Heart right ventricle (tissue), 16 donors: ENCODE results near the gene ERP29. TPM values are rescaled to one million over a fixed set of nuclear protein-coding genes. Genes with fewer than 3 reads are reported as not detected.
"Not testable (repeated sequence)": the region's sequence is repeated elsewhere in the genome, so short reads cannot be mapped to it uniquely, and the experiment has no call there.

Experiments
- ATAC-seq, 8 donors: fragments of 200-7000 bp; cut with Tn5 transposase; one replicate each; pipeline ENCODE4 v1.9.1; 2020; ENCODE audit warnings: mild to moderate bottlenecking in 8 of 8, moderate library complexity in 8 of 8, moderate number of reproducible peaks in 1 of 8
- DNase-seq, 2 donors: peaks; one replicate each; pipeline ENCODE4 v3.0.0-alpha.2; 2020
- H3K27ac ChIP-seq, 10 donors: fragments of 200-600 bp; sonication (generic) in 2 of 10; one replicate each; pipeline versions ENCODE4 v1.5.0 to v1.8.0; 2020 to 2022; ENCODE audit warnings: mild to moderate bottlenecking in 3 of 10
- H3K27me3 ChIP-seq, 7 donors: fragments of 200-600 bp; one replicate each; pipeline ENCODE4 v1.8.0; 2021 to 2022; ENCODE audit warnings: mild to moderate bottlenecking in 2 of 7
- H3K36me3 ChIP-seq, 9 donors: fragments of 200-600 bp; sonication (generic) in 1 of 9; one replicate each; pipeline versions ENCODE4 v1.5.0 to v1.8.0; 2020 to 2022; ENCODE audit warnings: mild to moderate bottlenecking in 2 of 9
- H3K4me1 ChIP-seq, 9 donors: fragments of 200-600 bp; sonication (generic) in 1 of 9; one replicate each; pipeline versions ENCODE4 v1.5.0 to v1.8.0; 2020 to 2022; ENCODE audit warnings: mild to moderate bottlenecking in 4 of 9
- H3K4me3 ChIP-seq, 10 donors: fragments of 200-600 bp; sonication (generic) in 2 of 10; one replicate each; pipeline versions ENCODE4 v1.5.0 to v1.8.0; 2020 to 2022; ENCODE audit warnings: mild to moderate bottlenecking in 7 of 10, moderate library complexity in 2 of 10
- H3K9me3 ChIP-seq, 11 donors: fragments of 200-600 bp in 10 of 11; sonication (generic) in 2 of 11; one replicate each; pipeline versions ENCODE4 v1.5.0 to v1.8.0; 2013 to 2022; ENCODE audit warnings: mild to moderate bottlenecking in 2 of 11, control low read depth in 1 of 11, moderate library complexity in 1 of 11
- CTCF ChIP-seq, 9 donors: fragments of 200-600 bp; sonication (generic) in 2 of 9; IDR thresholded peaks; one replicate each; pipeline versions ENCODE4 v1.5.0 to v1.8.0; 2021 to 2022; ENCODE audit warnings: antibody characterized with exemption in 9 of 9, mild to moderate bottlenecking in 5 of 9, moderate library complexity in 1 of 9
- WGBS, 2 donors: extraction: QIAGEN DNeasy Blood & Tissue Kit; methylation state at CpG; one replicate each; pipeline ENCODE4 v1.1.7; 2013; ENCODE audit warnings: inconsistent platforms in 1 of 2; 5-methylcytosine and 5-hydroxymethylcytosine counted together
- intact Hi-C, 10 donors: fragments of 100-400 bp; cut with DNase I; formaldehyde crosslinking; loops; one replicate each; pipeline versions ENCODE4 v1.11.1 to v1.14.2; 2022
- polyA plus RNA-seq, 2 donors: library from polyadenylated mRNA; stranded (reverse); fragments of 200-250 nt; gene quantifications; one replicate each; pipeline ENCODE4 v1.2.3, GENCODE V29; 2013
- total RNA-seq, 10 donors: library from RNA; stranded (reverse); fragmentation: NEBNext Ultra II Directional in 3 of 10; extraction: Animal tissue kit (Norgen Biotek cat#: 25700) in 3 of 10; gene quantifications; one replicate each; pipeline versions ENCODE4 v1.2.1 to v1.2.4, GENCODE V29; 2021 to 2023
- donor health status: Arrhythmogenic right ventricular cardiomyopathy.
- donor health status: ischemic (EF 13 %, LVEDD 7.1; RV severe dilation, severe dysfunction).
- donor health status: healthy with polysubstance abuse.
- donor health status: DM: no; HTN: yes; CAD: no.
- donor health status: DM: no; HTN: no; CAD: no.
- donor health status: ischemic (EF 25% LVEDD 6.9; RV normal size, moderate dysfunction).
- donor health status: ischemic (EF 25% LVEDD 5.7; RV mildly dilated, moderate dysfunction).
- donor health status: healthy.
- donor health status: DM: yes; HTN: yes; CAD: no.
- donor health status: Ischemic cardiomyopathy.
- donor health status: ischemic (EF 35%, LVEDD 5.7; RV mildly dilated, moderate dysfunction).
- donor health status: nonischemic (EF 11% LVEDD 7.7; RV severe dilation, severe dysfunction).
- donor health status: DM: yes; HTN: yes; CAD: no.
- donor health status: PGD.
- donor health status: ischemic (EF 29% LVEDD 5.4; RV normal size, mild dysfunction).
- donor health status: nonischemic (EF 23%, LVEDD 6.1; RV moderate dilation, normal function).

The ERP29 gene
- total and polyA plus RNA-seq, 12 donors, result 36.3 to 77.4 (median 46.6) TPM

- Histone ChIP-seq H3K4me1 (peaks cover 0 to 77% (median 18%) of the 10 kb centered on the region in 9 donors), H3K36me3 (peaks cover 0 to 9% (median 0%) of the 10 kb centered on the region in 9 donors), H3K4me3 (no peak overlapping the region), H3K27ac (peak overlapping the region in 1 of 10 donors; percentile 69), H3K9me3 (no peaks in the 10 kb centered on the region), H3K27me3 (peaks cover 0 to 5% (median 0%) of the 10 kb centered on the region in 7 donors)
- intact Hi-C loops, result no loop called here
- ATAC-seq (no peak), DNase-seq (no peak)
- no peak for TF ChIP-seq CTCF (IDR thresholded peaks at IDR 0.05)
- WGBS, 2 donors, result 95 to 100% methylated on average over 1 of the region's 1 CpG
Observed at GRCh38 chr12:111995782-111996480, 17.3 kb upstream of the ERP29 start.

- no peak for DNase-seq
- H3K9me3 ChIP-seq, result no peaks in the 10 kb centered on the region
- no peak for ATAC-seq
- no peak for TF ChIP-seq CTCF (IDR thresholded peaks at IDR 0.05)
- peaks cover 0 to 12% (median 0%) of the 10 kb centered on the region in 9 donors for H3K36me3 ChIP-seq
- peaks cover 0 to 5% (median 0%) of the 10 kb centered on the region in 7 donors for H3K27me3 ChIP-seq
- H3K4me1 ChIP-seq, result peaks cover 0 to 90% (median 21%) of the 10 kb centered on the region in 9 donors
- intact Hi-C loops, result no loop called here
- H3K27ac ChIP-seq, result peak overlapping the region in 5 of 10 donors; percentile 23 to 66 (median 45)
- WGBS, 2 donors, result 87 to 94% methylated on average over 2 of the region's 2 CpGs
- H3K4me3 ChIP-seq, result no peak overlapping the region
Observed at GRCh38 chr12:111997300-111997699, 15.9 kb upstream of the ERP29 start.

GRCh38 chr12:111998015-111998414 is 15.2 kb upstream of the ERP29 start:
- intact Hi-C loops, result no loop called here
- peak overlapping the region in 6 of 10 donors; percentile 23 to 66 (median 48) for H3K27ac ChIP-seq
- H3K4me1 ChIP-seq, result peaks cover 0 to 90% (median 21%) of the 10 kb centered on the region in 9 donors
- H3K4me3 ChIP-seq, result no peak overlapping the region
- 68 to 77% methylated on average over 4 of the region's 4 CpGs for WGBS, 2 donors
- DNase-seq (no peak), ATAC-seq (peak in 3 of 8 donors; percentile 15 to 74 (median 27))
- H3K36me3 ChIP-seq, result peaks cover 0 to 12% (median 0%) of the 10 kb centered on the region in 9 donors
- peaks cover 0 to 5% (median 0%) of the 10 kb centered on the region in 7 donors for H3K27me3 ChIP-seq
- no peak for TF ChIP-seq CTCF (IDR thresholded peaks at IDR 0.05)
- H3K9me3 ChIP-seq, result no peaks in the 10 kb centered on the region

GRCh38 chr12:111999129-111999528 is 14.1 kb upstream of the ERP29 start:
- 93 to 97% methylated on average over 9 of the region's 9 CpGs for WGBS, 2 donors
- H3K27ac ChIP-seq, H3K4me3 ChIP-seq, DNase-seq, H3K9me3 ChIP-seq, ATAC-seq, intact Hi-C loops, H3K27me3 ChIP-seq: not testable (repeated sequence)
- H3K36me3 ChIP-seq, result peaks cover 0 to 17% (median 0%) of the 10 kb centered on the region in 9 donors
- H3K4me1 ChIP-seq, result peaks cover 0 to 81% (median 21%) of the 10 kb centered on the region in 9 donors

- Histone ChIP-seq H3K36me3 (peaks cover 0 to 20% (median 0%) of the 10 kb centered on the region in 9 donors), H3K4me3 (peak overlapping the region in 1 of 10 donors; percentile 7), H3K27me3 (peaks cover 0 to 5% (median 0%) of the 10 kb centered on the region in 7 donors), H3K9me3 (no peaks in the 10 kb centered on the region), H3K27ac (peak overlapping the region in 1 of 10 donors; percentile 58), H3K4me1 (peaks cover 0 to 67% (median 13%) of the 10 kb centered on the region in 9 donors)
- ATAC-seq (peak in 1 of 8 donors; percentile 38), DNase-seq (no peak)
- intact Hi-C loops, result no loop called here
- TF ChIP-seq CTCF (IDR thresholded peaks at IDR 0.05), result no peak
- WGBS, 2 donors, result 76 to 80% methylated on average over 8 of the region's 8 CpGs
Observed at GRCh38 chr12:112000820-112001219, 12.4 kb upstream of the ERP29 start.
